HG03045 (cell line): ENCODE results near the gene XYLT1.

Experiments
- ATAC-seq: cut with Tn5 transposase; IDR thresholded peaks from one replicate; pipeline ENCODE4 v1.9.1; 2021; ENCODE audit warnings: mild to moderate bottlenecking, moderate library complexity; ENCODE audit not compliant: unreplicated experiment

XYLT1 gene

DNA sequence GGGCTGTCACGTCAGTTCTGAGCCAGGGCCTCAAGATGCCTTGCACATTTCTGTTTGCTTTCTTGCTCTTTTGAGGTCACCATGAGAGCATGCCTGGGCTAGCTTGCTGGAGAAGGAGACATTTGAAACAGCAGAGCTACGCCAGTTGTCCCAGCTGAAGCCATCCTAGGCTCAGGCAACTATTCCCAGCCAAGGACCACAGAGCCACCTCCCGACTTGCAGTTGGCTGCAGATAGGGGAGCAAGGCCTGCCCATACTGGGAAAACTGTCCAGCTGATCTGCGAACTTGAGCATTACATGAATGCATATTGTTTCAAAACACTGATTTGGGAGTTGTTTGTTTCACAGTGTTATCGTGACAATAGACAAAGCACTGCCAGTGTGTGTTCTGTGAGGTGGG is 340.8 kb downstream of the XYLT1 start:
- ATAC-seq, result no peak

DNA sequence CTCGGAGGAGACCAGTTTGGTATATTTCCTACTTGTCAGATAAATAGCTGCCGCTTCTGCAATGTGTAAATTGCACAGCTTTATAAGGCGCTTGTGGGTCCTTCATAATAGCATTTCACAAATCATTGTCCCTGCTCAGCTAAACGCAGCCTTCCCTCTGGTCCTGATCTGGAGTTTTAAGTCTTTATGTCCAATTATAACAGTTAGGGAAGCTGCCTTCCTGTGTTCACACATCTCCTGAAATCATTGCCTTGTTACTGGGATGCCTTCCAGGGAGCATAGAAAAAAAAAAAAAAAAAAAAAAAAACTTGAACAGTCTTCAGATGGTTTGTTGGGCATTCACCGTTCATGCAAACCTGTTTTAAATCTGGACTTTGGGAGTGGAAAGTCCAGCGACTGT is 342.0 kb downstream of the XYLT1 start:
- ATAC-seq, result no peak

DNA sequence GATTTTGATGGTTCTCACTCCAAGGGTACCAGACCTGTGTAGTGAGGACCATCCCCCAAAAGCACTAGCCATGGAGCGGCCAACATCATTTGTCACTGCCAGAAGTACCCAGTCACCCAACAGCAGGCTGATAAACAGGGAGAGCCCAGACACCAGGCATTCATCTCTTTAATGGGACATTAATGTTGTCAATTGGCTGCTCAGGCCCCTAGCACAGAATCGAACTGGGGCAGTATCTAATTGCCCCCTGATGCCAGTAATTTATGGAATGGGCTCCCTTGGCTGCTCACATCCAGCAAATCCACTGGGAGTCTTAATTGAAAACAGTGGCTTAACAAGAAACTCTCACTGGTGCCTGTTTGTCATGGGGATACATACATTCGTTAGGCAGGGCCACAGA is 344.6 kb downstream of the XYLT1 start:
- no peak for ATAC-seq

DNA sequence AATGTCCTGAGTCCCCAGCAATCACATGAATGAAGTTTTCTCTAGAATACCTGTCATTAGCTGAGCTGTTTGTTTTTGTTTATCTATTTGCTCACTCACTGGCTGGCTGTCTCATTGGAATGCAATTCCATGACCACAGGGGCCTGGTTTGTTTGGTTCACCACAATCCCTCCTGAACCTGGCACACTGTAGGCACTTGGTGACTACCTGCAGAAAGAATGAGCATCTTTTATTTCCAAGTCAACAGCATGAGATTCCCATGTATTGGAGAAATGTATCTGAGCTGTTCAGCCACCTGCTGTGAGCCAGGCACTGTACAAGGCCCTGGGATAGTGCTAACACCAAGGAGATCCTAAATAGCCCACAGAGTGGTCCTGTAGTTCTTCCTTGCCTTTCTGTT is 345.1 kb downstream of the XYLT1 start:
- no peak for ATAC-seq

DNA sequence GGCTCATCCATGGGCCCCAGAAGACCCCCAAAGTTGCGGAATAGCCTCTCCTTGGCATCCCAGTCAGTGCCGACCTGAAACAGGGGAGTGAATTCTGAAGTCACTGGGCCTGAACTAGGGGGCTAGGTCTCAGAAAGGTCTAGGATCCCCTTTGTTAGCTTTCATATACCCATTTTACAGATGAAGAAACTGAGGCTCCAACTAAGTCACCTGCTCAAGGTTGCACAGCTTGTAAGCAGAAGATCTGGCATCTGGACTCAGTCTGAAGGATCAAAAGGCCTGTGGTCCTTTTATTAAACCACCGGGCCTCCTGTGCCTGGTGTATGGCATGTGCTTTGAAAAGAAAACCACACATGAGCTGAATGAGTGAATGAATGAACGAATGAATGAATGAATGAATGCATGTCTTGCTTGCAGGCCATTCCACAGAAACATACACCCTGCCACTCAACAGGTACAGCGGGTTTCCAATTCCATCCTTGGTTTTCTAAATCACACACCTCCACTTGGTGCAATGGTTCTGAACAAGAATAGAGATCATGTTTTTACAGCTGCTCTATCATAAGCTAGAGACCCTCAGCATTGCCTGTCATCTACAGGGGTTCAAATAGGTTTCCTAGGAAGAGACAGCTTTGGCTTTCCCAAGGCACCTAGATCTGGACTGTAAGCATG is 352.7 kb downstream of the XYLT1 start:
- no peak for ATAC-seq

GRCh38 chr16:17116595-17117322 is 354.0 kb downstream of the XYLT1 start:
- no peak for ATAC-seq

DNA sequence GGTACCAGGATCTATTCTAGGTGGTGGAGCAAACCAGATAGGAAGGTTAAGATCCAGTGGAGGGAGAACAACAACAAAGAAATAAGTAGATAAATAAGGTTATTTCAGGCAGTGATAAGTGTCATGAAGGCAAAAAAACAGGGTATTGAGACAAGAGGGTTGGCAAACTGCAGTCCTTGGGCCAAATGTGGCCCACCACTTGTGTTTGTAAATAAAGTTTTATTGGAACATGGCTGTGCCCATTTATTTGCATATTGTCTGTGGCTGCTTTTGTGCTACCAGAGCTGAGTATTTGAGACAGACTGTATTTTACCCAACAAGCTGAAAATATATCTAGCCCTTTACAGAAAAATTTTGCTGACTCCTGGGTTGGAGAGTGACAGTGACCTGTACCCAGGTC is 361.3 kb downstream of the XYLT1 start:
- no peak for ATAC-seq

GRCh38 chr16:17108596-17108995 is 362.2 kb downstream of the XYLT1 start:
- no peak for ATAC-seq

DNA sequence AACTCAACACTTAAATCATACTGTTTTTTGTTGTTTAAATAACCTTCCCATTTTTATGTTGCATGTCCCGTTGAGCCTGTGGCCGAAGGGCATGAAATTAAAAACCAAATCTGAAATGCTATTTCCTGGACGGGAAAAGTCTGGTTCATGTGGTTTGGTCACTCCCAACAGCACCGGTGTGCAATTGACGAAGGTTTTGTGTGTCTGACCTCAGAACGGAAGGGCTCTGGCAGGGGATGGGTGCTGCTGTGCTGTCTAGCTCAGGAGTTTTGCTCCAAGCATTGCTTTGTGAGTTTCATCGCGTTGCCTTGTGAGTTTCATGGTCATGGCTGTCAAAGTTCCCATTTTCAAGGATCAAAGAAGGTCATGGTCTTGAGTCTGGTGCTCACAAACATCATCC is 363.3 kb downstream of the XYLT1 start:
- ATAC-seq, result no peak

DNA sequence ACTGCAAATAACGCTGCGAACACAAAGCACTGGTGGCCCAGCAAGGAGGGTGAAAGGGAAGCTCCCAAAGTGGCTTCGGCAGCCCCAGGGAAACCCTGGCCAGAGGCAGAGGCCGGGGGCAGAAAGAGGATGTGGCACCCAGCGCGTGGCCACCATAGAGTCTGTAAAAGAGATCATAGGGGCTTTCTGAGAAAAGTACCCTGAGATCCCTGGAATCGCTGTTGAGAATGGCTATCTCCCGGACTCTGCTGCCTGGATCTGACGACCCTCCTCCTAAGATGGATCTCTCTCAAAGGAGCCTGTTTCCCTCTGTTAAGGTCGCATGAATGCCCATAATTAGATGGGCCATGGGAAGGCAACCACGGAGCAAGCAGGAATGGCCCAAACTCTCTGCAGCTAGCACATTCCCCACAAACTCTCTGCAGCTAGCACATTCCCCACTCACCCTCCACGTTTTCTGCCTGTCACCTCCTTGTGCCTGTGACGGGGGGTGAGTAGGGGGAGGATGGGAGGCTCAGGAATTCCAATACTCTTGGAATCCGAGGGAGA is 364.4 kb downstream of the XYLT1 start:
- ATAC-seq, result no peak

GRCh38 chr16:17105239-17105797 is 365.4 kb downstream of the XYLT1 start:
- no peak for ATAC-seq

DNA sequence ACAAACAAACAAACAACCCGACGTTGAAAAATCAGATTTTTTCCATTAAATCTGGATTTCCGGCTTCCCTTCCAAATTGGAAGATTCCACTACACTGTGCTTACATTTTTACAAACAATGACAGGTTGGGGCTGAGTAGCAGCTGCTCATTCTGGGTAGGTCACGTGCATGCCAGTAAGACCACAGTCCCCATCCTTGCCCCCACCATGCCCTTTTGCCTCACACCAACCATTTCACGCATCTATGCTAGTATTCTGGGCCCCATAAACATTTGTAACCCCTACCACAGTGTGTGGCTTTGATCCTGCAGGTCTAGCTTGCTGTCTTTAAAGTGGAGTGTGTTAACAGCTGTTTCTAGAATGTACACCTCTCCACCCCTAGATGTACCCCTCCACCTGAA is 366.1 kb downstream of the XYLT1 start:
- no peak for ATAC-seq

GRCh38 chr16:17103216-17103615 is 367.5 kb downstream of the XYLT1 start:
- no peak for ATAC-seq

- ATAC-seq, result no peak
These were observed 369.1 kb downstream of the XYLT1 start for GRCh38 chr16:17101646-17102045.

GRCh38 chr16:17098685-17099084 is 372.1 kb downstream of the XYLT1 start:
- ATAC-seq, result no peak

- ATAC-seq, result no peak
These were observed 386.6 kb downstream of the XYLT1 start for GRCh38 chr16:17084130-17084529.

GRCh38 chr16:17083628-17084027 is 387.1 kb downstream of the XYLT1 start:
- no peak for ATAC-seq

DNA sequence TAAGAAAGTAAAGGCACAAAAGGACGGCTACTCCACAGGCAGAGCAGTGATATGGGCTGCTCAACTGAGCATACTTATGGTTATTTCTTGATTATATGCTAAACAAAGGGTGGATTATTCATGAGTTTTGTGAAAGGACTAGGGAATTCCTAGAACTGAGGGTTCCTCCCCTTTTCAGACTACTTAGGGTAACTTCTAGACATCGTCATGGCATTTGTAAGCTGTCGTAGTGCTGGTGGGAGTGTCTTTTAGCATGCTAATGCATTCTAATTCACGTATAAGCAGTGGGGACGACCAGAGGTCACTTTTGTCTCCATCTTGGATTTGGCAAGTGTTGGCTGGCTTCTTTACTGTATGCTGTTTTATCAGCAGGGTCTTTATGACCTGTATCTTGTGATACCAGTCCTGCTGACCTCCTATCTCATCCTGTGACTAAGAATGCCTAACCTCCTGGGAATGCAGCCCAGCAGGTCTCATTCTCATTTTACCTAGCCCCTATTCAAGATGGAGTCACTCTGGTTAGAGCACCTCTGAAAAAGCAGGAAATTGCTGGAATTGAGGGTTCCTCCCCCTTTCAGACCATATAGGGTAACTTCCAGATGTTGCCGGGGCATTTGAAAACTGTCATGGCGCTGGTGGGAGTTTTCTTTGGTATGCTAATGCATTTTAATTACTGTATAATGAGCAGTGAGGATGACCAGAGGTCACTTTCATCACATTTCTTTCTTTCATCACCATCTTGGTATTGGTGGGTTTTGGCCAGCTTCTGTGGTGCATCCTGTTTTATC is 388.5 kb downstream of the XYLT1 start:
- no peak for ATAC-seq

DNA sequence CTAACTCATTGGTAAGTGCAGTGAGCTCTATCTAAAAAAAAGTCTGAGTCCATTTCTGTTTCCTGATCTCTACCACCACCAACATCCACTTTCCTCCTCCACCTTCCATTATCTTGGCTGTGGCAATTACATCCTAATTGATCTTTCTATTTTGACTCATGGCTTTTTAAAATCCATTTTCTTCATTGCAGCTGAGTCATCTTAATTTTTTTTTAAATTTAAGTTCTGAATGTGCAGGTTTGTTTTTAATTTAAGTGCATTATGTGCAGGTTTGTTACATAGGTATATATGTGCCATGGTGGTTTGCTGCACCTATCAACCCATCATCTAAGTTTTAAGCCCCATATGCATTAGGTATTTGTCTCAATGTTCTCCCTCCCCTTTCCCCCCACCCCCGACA is 390.7 kb downstream of the XYLT1 start:
- no peak for ATAC-seq

GRCh38 chr16:17078931-17079631 is 391.7 kb downstream of the XYLT1 start:
- no peak for ATAC-seq
